ENCODE data around the gene ANKRD13A.

GRCh38 chr12:109999649-109999971 lies 380 bp downstream of the ANKRD13A start:
- TF ChIP-seq NFYC (CRISPR knock-in tag; IDR thresholded peaks at IDR 0.05) (no peak), EZH2 (conservative IDR thresholded peaks at IDR 0.05; ENCODE audit: low read depth, low read length) (no peak), CTCF (CRISPR knock-in tag; IDR thresholded peaks at IDR 0.05) (no peak), SIN3A (IDR thresholded peaks at IDR 0.05; ENCODE audit: borderline replicate concordance, low read depth, low read length) (no peak), SRF (IDR thresholded peaks at IDR 0.05; ENCODE audit: low read depth, low read length) (no peak), HDAC2 (CRISPR knock-in tag; IDR thresholded peaks at IDR 0.05) (no peak), ZNF567 (CRISPR knock-in tag; IDR thresholded peaks at IDR 0.05; ENCODE audit: borderline replicate concordance) (no peak)
- TF ChIP-seq, protein P1, sequence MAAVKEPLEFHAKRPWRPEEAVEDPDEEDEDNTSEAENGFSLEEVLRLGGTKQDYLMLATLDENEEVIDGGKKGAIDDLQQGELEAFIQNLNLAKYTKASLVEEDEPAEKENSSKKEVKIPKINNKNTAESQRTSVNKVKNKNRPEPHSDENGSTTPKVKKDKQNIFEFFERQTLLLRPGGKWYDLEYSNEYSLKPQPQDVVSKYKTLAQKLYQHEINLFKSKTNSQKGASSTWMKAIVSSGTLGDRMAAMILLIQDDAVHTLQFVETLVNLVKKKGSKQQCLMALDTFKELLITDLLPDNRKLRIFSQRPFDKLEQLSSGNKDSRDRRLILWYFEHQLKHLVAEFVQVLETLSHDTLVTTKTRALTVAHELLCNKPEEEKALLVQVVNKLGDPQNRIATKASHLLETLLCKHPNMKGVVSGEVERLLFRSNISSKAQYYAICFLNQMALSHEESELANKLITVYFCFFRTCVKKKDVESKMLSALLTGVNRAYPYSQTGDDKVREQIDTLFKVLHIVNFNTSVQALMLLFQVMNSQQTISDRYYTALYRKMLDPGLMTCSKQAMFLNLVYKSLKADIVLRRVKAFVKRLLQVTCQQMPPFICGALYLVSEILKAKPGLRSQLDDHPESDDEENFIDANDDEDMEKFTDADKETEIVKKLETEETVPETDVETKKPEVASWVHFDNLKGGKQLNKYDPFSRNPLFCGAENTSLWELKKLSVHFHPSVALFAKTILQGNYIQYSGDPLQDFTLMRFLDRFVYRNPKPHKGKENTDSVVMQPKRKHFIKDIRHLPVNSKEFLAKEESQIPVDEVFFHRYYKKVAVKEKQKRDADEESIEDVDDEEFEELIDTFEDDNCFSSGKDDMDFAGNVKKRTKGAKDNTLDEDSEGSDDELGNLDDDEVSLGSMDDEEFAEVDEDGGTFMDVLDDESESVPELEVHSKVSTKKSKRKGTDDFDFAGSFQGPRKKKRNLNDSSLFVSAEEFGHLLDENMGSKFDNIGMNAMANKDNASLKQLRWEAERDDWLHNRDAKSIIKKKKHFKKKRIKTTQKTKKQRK (IDR thresholded peaks at IDR 0.05; ENCODE audit: low read length), result no peak

Measured in HepG2 (cell line).